NCI-H1930 (cell line): ENCODE results near the gene PGAP3.
"Not testable (repeated sequence)": the region's sequence is repeated elsewhere in the genome, so short reads cannot be mapped to it uniquely, and the experiment has no call there.

Experiments used
- DNase-seq, 2 experiments: peaks; one replicate each; lab custom pipeline; 2025; lab: John Stamatoyannopoulos, UW

The PGAP3 gene

GRCh38 chr17:39715375-39716072 lies 27.7 kb upstream of the PGAP3 start:
- DNase-seq, result no peak

- DNase-seq, result no peak
Observed at GRCh38 chr17:39714234-39714633, 26.4 kb upstream of the PGAP3 start.

GRCh38 chr17:39711851-39712250 lies 24.0 kb upstream of the PGAP3 start:
- DNase-seq, result no peak

GRCh38 chr17:39711071-39711470 lies 23.2 kb upstream of the PGAP3 start:
- DNase-seq, result not testable (repeated sequence)

GRCh38 chr17:39709998-39710964 lies 22.4 kb upstream of the PGAP3 start:
- DNase-seq, result no peak

GRCh38 chr17:39709319-39709997 lies 21.6 kb upstream of the PGAP3 start:
- no peak for DNase-seq

GRCh38 chr17:39706921-39707337 lies 19.1 kb upstream of the PGAP3 start:
- no peak for DNase-seq

GRCh38 chr17:39706383-39706782 lies 18.5 kb upstream of the PGAP3 start:
- no peak for DNase-seq

- no peak for DNase-seq
Observed at GRCh38 chr17:39705786-39706348, 18.0 kb upstream of the PGAP3 start.

- no peak for DNase-seq
Observed at GRCh38 chr17:39704821-39705551, 17.1 kb upstream of the PGAP3 start.

GRCh38 chr17:39703913-39704312 lies 16.1 kb upstream of the PGAP3 start:
- DNase-seq, result no peak

- DNase-seq, result no peak
Observed at GRCh38 chr17:39702901-39703893, 15.3 kb upstream of the PGAP3 start.

GRCh38 chr17:39701784-39702422 lies 14.0 kb upstream of the PGAP3 start:
- DNase-seq, result no peak

- no peak for DNase-seq
Observed at GRCh38 chr17:39701012-39701783, 13.3 kb upstream of the PGAP3 start.

- DNase-seq, result no peak
Observed at GRCh38 chr17:39700148-39700987, 12.5 kb upstream of the PGAP3 start.

GRCh38 chr17:39699818-39700147 lies 11.9 kb upstream of the PGAP3 start, which contains the start of gene ERBB2:
TSS of gene ERBB2 (plus strand) at chr17:39700064. CDS start at chr17:39700239, 175 bp downstream.
- DNase-seq, result no peak

- DNase-seq, result not testable (repeated sequence)
Observed at GRCh38 chr17:39699157-39699817, 11.4 kb upstream of the PGAP3 start.
